ENCODE data around the gene CUX1.
A peak's percentile ranks its signal among the peaks of the same experiment; 100 is the strongest.
"Not testable (repeated sequence)": the region's sequence is repeated elsewhere in the genome, so short reads cannot be mapped to it uniquely, and the experiment has no call there.

Gene CUX1

DNA sequence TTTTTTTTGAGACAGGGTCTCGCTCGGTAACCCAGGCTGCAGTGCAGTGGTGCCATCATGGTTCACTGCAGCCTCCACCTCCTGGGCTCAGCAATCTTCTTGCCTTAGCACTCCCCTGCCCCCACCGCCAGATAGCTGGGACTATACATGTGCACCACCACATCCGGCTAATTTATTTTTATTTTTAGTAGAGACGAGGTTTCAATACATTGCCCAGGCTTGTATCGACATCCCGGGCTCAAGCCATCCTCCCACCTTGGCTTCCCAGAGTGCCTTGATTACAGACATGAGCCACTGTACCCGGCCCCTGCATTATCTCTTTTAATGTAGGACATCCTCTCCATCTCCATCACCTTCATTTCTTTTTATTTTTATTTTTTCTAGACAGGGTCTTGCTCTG lies 213.3 kb downstream of the CUX1 start:
- Mint-ChIP-seq H3K4me3 (no peak overlapping the region), H3K27ac (no peak overlapping the region), H3K27me3 (no peaks in the 10 kb centered on the region), H3K4me1 (ENCODE audit: low read depth) (peaks cover 11% of the 10 kb centered on the region), H3K36me3 (ENCODE audit: low read depth) (peaks cover 26% of the 10 kb centered on the region), H3K9me3 (no peaks in the 10 kb centered on the region)
- intact Hi-C loops (cut with micrococcal nuclease) = no loop called here

GRCh38 chr7:102036958-102037357 lies 219.5 kb downstream of the CUX1 start:
- Mint-ChIP-seq H3K27me3 (no peaks in the 10 kb centered on the region), H3K36me3 (ENCODE audit: low read depth) (peaks cover 6% of the 10 kb centered on the region), H3K4me1 (ENCODE audit: low read depth) (no peaks in the 10 kb centered on the region), H3K4me3 (no peak overlapping the region), H3K27ac (no peak overlapping the region), H3K9me3 (no peaks in the 10 kb centered on the region)
- intact Hi-C loops (cut with micrococcal nuclease) = no loop called here

- peaks cover 7% of the 10 kb centered on the region for H3K4me1 Mint-ChIP-seq (ENCODE audit: low read depth)
- no peaks in the 10 kb centered on the region for H3K27me3 Mint-ChIP-seq
- peaks cover 6% of the 10 kb centered on the region for H3K36me3 Mint-ChIP-seq (ENCODE audit: low read depth)
- intact Hi-C loops (cut with micrococcal nuclease) = no loop called here
- H3K4me3 Mint-ChIP-seq = no peak overlapping the region
- no peaks in the 10 kb centered on the region for H3K9me3 Mint-ChIP-seq
- no peak overlapping the region for H3K27ac Mint-ChIP-seq
Observed at GRCh38 chr7:102039706-102040105, 222.3 kb downstream of the CUX1 start.

DNA sequence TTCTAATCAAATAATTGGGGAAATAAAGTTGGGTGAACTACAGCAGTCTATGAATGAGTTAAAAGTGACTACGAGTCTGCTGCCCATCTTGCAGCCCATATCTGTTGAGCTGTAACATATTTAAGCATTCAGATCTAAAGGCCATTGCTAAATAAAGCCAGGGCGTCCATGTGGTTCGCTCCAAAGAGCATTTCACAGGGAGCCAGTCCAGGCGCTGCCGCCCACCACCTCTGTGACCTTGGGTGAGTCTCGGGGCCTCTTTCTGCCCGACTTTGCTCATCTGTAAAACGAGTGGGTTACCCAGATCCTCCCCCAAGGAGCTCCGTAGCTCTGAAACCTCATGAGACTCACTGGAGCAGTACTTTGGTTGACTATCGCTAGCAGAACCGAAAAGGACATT lies 223.1 kb downstream of the CUX1 start:
- Mint-ChIP-seq H3K27me3 (no peaks in the 10 kb centered on the region), H3K36me3 (ENCODE audit: low read depth) (peaks cover 6% of the 10 kb centered on the region), H3K4me3 (no peak overlapping the region), H3K4me1 (ENCODE audit: low read depth) (peaks cover 16% of the 10 kb centered on the region), H3K27ac (no peak overlapping the region), H3K9me3 (no peaks in the 10 kb centered on the region)
- intact Hi-C loops (cut with micrococcal nuclease) = no loop called here

DNA sequence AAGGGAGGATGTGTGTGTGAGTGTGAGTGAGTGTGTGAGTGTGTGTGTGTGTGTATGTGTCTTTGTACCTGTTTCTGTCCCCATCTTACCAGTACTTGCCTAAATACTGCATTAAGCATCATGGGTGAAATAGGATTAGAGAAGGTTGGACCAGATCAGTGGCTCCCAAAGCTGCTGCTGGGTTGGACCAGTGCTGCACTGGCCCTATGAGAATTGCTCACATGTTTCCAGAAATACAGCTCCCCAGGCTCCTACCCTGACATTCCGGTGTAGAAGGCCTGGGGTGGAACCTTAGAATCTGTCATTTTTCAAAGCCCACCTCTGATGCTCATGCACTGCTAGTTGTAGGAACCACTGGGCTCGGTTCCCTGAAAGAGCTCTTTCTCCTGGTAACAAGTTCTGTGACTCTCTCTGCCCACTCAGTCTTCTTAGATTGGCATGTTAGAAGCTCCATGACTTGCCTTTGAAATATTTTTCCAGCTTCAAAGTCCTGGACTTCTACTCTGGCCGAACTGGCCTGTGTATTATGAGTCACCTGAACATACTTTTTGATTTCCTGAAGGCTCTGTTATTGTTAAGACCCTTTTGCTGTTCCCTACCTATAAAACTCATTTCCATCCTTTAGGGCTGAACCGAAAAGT lies 224.7 kb downstream of the CUX1 start:
- intact Hi-C loops (cut with micrococcal nuclease) = no loop called here
- peaks cover 32% of the 10 kb centered on the region for H3K4me1 Mint-ChIP-seq (ENCODE audit: low read depth)
- H3K36me3 Mint-ChIP-seq (ENCODE audit: low read depth) = peaks cover 3% of the 10 kb centered on the region

DNA sequence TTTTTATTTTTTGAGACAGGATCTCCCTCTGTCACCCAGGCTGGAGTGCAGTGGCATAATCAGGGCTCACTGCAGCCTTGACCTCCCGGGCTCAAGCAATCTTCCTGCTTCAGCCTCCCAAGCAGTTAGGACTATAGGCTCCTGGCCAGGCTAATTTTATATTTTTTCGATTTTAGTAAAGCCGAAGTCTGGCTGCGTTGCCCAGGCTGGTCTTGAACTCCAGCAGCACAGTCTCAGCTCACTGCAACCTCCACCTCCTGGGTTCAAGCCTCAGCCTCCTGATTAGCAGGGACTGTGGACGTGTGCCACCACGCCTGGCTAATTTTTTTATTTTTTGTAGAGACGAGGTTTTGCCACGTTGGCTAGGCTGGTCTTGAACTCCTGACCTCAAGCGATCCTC lies 225.4 kb downstream of the CUX1 start:
- peaks cover 34% of the 10 kb centered on the region for H3K4me1 Mint-ChIP-seq (ENCODE audit: low read depth)
- H3K27me3 Mint-ChIP-seq; H3K27ac Mint-ChIP-seq; H3K36me3 Mint-ChIP-seq (ENCODE audit: low read depth); H3K4me3 Mint-ChIP-seq; intact Hi-C loops (cut with micrococcal nuclease); H3K9me3 Mint-ChIP-seq: not testable (repeated sequence)

More for the DNA sequence above, 224.7 kb downstream of the CUX1 start:
- no peaks in the 10 kb centered on the region for H3K27me3 Mint-ChIP-seq
- H3K4me3 Mint-ChIP-seq = no peak overlapping the region
- H3K9me3 Mint-ChIP-seq = no peaks in the 10 kb centered on the region
- no peak overlapping the region for H3K27ac Mint-ChIP-seq

- H3K27me3 Mint-ChIP-seq = no peaks in the 10 kb centered on the region
- H3K27ac Mint-ChIP-seq = peak overlapping the region; percentile 43
- H3K4me1 Mint-ChIP-seq (ENCODE audit: low read depth) = peaks cover 34% of the 10 kb centered on the region
- H3K4me3 Mint-ChIP-seq = no peak overlapping the region
- H3K9me3 Mint-ChIP-seq = no peaks in the 10 kb centered on the region
- peaks cover 19% of the 10 kb centered on the region for H3K36me3 Mint-ChIP-seq (ENCODE audit: low read depth)
- intact Hi-C loops (cut with micrococcal nuclease) = no loop called here
Observed at GRCh38 chr7:102044641-102044983, 227.2 kb downstream of the CUX1 start.

DNA sequence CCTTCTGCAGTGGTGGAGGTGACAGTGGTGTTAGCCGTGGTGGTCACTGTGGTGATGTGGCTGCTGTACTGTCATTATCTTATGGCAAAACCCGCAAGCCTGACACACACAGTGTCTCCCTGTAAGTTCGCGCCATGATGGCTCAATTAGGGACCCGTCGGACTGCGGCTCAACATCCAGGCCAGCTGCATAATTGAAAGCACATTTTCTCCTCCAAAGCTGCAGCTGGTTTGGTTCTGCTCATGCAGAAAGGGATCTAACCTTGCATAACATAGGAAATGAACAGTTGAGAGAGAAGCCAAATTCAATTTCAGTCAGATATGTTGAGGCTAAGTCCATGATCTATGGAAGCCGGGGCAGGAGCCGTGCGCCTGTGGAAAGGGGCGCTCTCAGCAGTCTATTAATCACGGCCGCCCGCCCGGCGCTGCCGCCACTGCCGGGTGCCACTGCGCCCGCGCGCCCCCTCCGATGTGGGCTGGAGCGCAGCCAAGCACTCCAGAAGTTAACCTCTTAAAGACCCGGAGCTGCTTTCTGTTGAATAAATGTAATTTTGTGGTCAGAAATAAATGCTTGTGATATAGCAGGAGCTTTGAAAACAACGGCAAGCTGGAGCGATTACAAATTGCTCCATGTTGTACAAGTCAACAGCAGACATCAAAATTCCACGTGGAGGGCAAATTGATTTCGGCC lies 227.7 kb downstream of the CUX1 start:
- Mint-ChIP-seq H3K36me3 (ENCODE audit: low read depth) (peaks cover 21% of the 10 kb centered on the region), H3K27me3 (no peaks in the 10 kb centered on the region), H3K9me3 (no peaks in the 10 kb centered on the region), H3K27ac (peak overlapping the region; percentile 43), H3K4me1 (ENCODE audit: low read depth) (peaks cover 34% of the 10 kb centered on the region), H3K4me3 (peak overlapping the region; percentile 9)
- intact Hi-C loops (cut with micrococcal nuclease) = no loop called here

DNA sequence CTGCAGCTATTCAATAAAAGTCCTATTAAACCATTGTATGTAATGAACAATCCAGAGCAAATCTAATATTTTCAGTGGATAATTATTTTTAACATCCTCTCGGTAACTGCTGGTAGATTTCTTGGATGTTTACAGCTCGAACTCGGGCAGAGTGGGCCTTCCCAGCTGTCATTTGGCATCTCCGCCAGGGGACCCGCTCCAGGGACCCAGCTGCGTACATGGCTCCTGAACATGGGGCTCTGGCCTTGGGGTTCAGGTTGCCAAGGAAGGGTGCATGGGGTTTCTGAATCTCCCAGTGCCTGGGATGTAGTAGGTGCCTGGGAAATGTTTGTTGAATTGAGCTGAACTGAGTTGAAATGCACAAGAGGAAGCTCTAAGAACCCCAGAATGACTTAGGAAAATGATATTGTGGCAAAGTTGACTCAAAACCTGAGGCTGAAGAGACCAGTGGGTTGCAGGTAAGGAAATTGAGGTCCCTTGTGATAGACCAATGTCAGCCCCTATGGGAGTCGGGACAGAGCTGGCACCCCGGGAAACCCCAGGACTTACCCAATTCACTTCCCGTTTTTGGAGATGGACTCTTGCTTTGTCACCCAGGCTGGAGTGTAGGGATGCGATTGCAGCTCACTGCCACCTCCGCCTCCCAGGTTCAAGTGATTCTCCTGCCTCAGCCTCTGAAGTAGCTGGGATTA lies 228.4 kb downstream of the CUX1 start:
- H3K4me1 Mint-ChIP-seq (ENCODE audit: low read depth) = peaks cover 37% of the 10 kb centered on the region
- H3K4me3 Mint-ChIP-seq = no peak overlapping the region
- intact Hi-C loops (cut with micrococcal nuclease) = no loop called here

GRCh38 chr7:102046373-102047117 lies 229.1 kb downstream of the CUX1 start:
- Mint-ChIP-seq H3K9me3 (no peaks in the 10 kb centered on the region), H3K27ac (peak overlapping the region; percentile 46), H3K36me3 (ENCODE audit: low read depth) (peaks cover 27% of the 10 kb centered on the region), H3K4me1 (ENCODE audit: low read depth) (peaks cover 41% of the 10 kb centered on the region), H3K27me3 (no peaks in the 10 kb centered on the region), H3K4me3 (no peak overlapping the region)
- intact Hi-C loops (cut with micrococcal nuclease) = no loop called here

More for the DNA sequence above, 228.4 kb downstream of the CUX1 start:
- Mint-ChIP-seq H3K27me3 (no peaks in the 10 kb centered on the region), H3K36me3 (ENCODE audit: low read depth) (peaks cover 22% of the 10 kb centered on the region), H3K9me3 (no peaks in the 10 kb centered on the region), H3K27ac (peak overlapping the region; percentile 46)

GRCh38 chr7:102047167-102047566 lies 229.7 kb downstream of the CUX1 start:
- Mint-ChIP-seq H3K4me3 (no peak overlapping the region), H3K36me3 (ENCODE audit: low read depth) (peaks cover 27% of the 10 kb centered on the region), H3K27ac (no peak overlapping the region), H3K27me3 (no peaks in the 10 kb centered on the region), H3K4me1 (ENCODE audit: low read depth) (peaks cover 41% of the 10 kb centered on the region), H3K9me3 (no peaks in the 10 kb centered on the region)
- intact Hi-C loops (cut with micrococcal nuclease) = no loop called here

- H3K27me3 Mint-ChIP-seq = no peaks in the 10 kb centered on the region
- no peak overlapping the region for H3K4me3 Mint-ChIP-seq
- H3K4me1 Mint-ChIP-seq (ENCODE audit: low read depth) = peaks cover 39% of the 10 kb centered on the region
- H3K9me3 Mint-ChIP-seq = no peaks in the 10 kb centered on the region
- H3K27ac Mint-ChIP-seq = no peak overlapping the region
- H3K36me3 Mint-ChIP-seq (ENCODE audit: low read depth) = peaks cover 27% of the 10 kb centered on the region
- intact Hi-C loops (cut with micrococcal nuclease) = no loop called here
Observed at GRCh38 chr7:102049765-102050164, 232.3 kb downstream of the CUX1 start.

GRCh38 chr7:102050864-102051460 lies 233.5 kb downstream of the CUX1 start:
- intact Hi-C loops (cut with micrococcal nuclease) = no loop called here
- H3K36me3 Mint-ChIP-seq (ENCODE audit: low read depth) = peaks cover 27% of the 10 kb centered on the region
- H3K4me1 Mint-ChIP-seq (ENCODE audit: low read depth) = peaks cover 34% of the 10 kb centered on the region
- no peaks in the 10 kb centered on the region for H3K27me3 Mint-ChIP-seq
- no peak overlapping the region for H3K4me3 Mint-ChIP-seq
- no peak overlapping the region for H3K27ac Mint-ChIP-seq
- H3K9me3 Mint-ChIP-seq = no peaks in the 10 kb centered on the region

- H3K9me3 Mint-ChIP-seq; H3K27me3 Mint-ChIP-seq; H3K27ac Mint-ChIP-seq; H3K4me3 Mint-ChIP-seq; intact Hi-C loops (cut with micrococcal nuclease): not testable (repeated sequence)
- Mint-ChIP-seq H3K4me1 (ENCODE audit: low read depth) (peaks cover 26% of the 10 kb centered on the region), H3K36me3 (ENCODE audit: low read depth) (peaks cover 27% of the 10 kb centered on the region)
Observed at GRCh38 chr7:102051736-102052135, 234.3 kb downstream of the CUX1 start.
